Aorta (tissue), 5 donors: ENCODE data around the gene HOXB2. TPM values are rescaled to one million over a fixed set of nuclear protein-coding genes. Genes with fewer than 3 reads are reported as not detected.

Experiments used
- ATAC-seq: fragments of 200-7000 bp; cut with Tn5 transposase; one replicate; pipeline ENCODE4 v1.9.1; 2022; ENCODE audit warnings: moderate library complexity; ENCODE audit not compliant: low FRiP score
- DNase-seq, 2 donors: peaks; one replicate each; pipeline ENCODE4 v3.0.0-alpha.2; 2020
- H3K27ac ChIP-seq, 2 donors: one replicate each; pipeline ENCODE4 v1.5.1; 2013; ENCODE audit warnings: low read length in 2 of 2, mild to moderate bottlenecking in 2 of 2, moderate library complexity in 2 of 2, control low read depth in 1 of 2, inconsistent platforms in 1 of 2, low read depth in 1 of 2
- H3K27me3 ChIP-seq, 2 donors: one replicate each; pipeline ENCODE4 v1.6.1; 2013; ENCODE audit warnings: control low read depth in 1 of 2, low read length in 1 of 2, mild to moderate bottlenecking in 1 of 2, moderate library complexity in 1 of 2; ENCODE audit not compliant: insufficient read depth in 2 of 2, control insufficient read depth in 1 of 2
- H3K36me3 ChIP-seq, 2 donors: one replicate each; pipeline ENCODE4 v1.6.1; 2013; ENCODE audit warnings: control low read depth in 1 of 2, low read length in 1 of 2, mild to moderate bottlenecking in 1 of 2; ENCODE audit not compliant: insufficient read depth in 2 of 2, control insufficient read depth in 1 of 2
- H3K4me1 ChIP-seq, 2 donors: one replicate each; pipeline ENCODE4 v1.6.1; 2013; ENCODE audit warnings: low read length in 2 of 2, control low read depth in 1 of 2, mild to moderate bottlenecking in 1 of 2, moderate library complexity in 1 of 2; ENCODE audit not compliant: insufficient read depth in 2 of 2, control insufficient read depth in 1 of 2
- H3K4me3 ChIP-seq, 2 donors: one replicate each; pipeline ENCODE4 v1.5.1; 2013; ENCODE audit warnings: low read length in 2 of 2, control low read depth in 1 of 2, mild to moderate bottlenecking in 1 of 2
- H3K9me3 ChIP-seq: one replicate; pipeline ENCODE4 v1.6.1; 2013; ENCODE audit warnings: mild to moderate bottlenecking, low read length; ENCODE audit not compliant: control insufficient read depth
- WGBS, 2 donors: extraction: QIAGEN DNeasy Blood & Tissue Kit; methylation state at CpG; one replicate each; pipeline ENCODE4 v1.1.7; 2013; 5-methylcytosine and 5-hydroxymethylcytosine counted together
- intact Hi-C, 2 donors: fragments of 100-400 bp; cut with DNase I; formaldehyde crosslinking; loops; one replicate each; pipeline versions ENCODE4 v1.14.2 to v1.15.0; 2022
- polyA plus RNA-seq, 2 donors: library from polyadenylated mRNA; stranded (reverse); fragments of 200-250 nt; gene quantifications; one replicate each; pipeline ENCODE4 v1.2.3, GENCODE V29; 2013
- total RNA-seq, 2 donors: library from RNA; stranded (reverse); fragmentation: NEBNext Ultra II Directional; extraction: Animal tissue kit (Norgen Biotek cat#: 25700); gene quantifications; one replicate each; pipeline ENCODE4 v1.2.1, GENCODE V29; 2021
- donor health status: healthy with polysubstance abuse.
- donor health status: Bipolar disorder and iron deficiency.
- donor health status: DM: no; HTN: no; CAD: no.
- donor health status: DM: no; HTN: no; CAD: no.
- donor health status: DM: yes; HTN: yes; CAD: no.

Gene HOXB2
- total and polyA plus RNA-seq, 4 donors, result 7.6 to 61.0 (median 31.2) TPM

DNA sequence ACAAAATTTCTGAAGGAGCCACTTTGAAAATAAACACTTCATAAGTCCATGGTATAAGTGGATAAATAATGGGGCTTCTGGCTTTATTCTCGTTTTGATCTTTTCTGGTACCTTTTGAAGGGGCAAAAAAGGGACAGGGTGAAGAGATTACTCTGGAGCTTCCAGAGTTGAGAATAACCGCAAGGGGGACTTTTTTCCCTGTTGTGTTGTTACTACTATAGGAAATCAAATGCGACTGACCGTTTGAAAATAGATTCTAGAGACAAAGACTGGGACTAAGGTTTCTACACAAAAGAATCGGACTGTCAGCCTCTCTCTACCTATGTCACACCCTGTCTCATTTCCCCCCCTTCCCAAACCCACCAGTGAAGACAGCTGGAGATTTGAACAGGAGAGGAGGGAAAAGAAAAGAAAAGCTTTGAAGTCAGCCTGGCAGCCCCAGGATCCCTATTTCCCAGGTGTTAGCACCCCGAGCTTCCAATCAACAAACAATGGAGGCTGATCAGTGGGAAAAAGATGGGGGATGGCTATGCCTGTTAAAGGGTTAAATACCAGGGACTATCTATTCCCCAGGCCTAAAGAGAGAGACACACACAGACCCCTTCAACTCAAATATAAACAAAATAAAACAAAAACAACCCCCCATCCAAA is 24.9 kb upstream of the HOXB2 start:
- Histone ChIP-seq H3K4me3 (peak overlapping the region in 1 of 2 donors; percentile 6), H3K27ac (peak overlapping the region; percentile 34 to 81)

DNA sequence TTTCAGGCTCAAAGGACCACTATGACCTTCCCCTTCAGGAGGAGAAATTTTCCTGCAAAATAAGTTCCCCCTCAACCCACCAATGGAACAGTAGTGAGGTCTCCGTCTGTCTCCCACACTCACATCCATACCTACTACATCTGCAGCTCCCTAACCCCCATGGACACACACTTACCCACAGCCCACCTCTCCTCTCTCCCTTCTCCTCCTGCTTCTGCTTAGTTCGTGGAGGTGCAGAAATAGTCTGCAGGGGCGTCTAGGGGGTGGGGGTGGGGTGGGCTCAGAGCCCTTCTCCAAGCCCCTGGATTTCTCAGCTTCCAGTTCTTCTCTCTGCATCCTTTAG is 24.3 kb upstream of the HOXB2 start:
- H3K4me1 ChIP-seq, result peaks cover 0 to 7% of the 10 kb centered on the region in 2 donors
- H3K27ac ChIP-seq, result no peak overlapping the region

More for the DNA sequence above, 24.9 kb upstream of the HOXB2 start:
- DNase-seq (no peak), ATAC-seq (no peak)
- Histone ChIP-seq H3K9me3 (no peaks in the 10 kb centered on the region), H3K4me1 (peaks cover 0 to 13% of the 10 kb centered on the region in 2 donors), H3K36me3 (no peaks in the 10 kb centered on the region), H3K27me3 (no peaks in the 10 kb centered on the region)
- 66 to 69% methylated on average over 6 of the region's 6 CpGs for WGBS, 2 donors
- intact Hi-C loops, result no loop called here

DNA sequence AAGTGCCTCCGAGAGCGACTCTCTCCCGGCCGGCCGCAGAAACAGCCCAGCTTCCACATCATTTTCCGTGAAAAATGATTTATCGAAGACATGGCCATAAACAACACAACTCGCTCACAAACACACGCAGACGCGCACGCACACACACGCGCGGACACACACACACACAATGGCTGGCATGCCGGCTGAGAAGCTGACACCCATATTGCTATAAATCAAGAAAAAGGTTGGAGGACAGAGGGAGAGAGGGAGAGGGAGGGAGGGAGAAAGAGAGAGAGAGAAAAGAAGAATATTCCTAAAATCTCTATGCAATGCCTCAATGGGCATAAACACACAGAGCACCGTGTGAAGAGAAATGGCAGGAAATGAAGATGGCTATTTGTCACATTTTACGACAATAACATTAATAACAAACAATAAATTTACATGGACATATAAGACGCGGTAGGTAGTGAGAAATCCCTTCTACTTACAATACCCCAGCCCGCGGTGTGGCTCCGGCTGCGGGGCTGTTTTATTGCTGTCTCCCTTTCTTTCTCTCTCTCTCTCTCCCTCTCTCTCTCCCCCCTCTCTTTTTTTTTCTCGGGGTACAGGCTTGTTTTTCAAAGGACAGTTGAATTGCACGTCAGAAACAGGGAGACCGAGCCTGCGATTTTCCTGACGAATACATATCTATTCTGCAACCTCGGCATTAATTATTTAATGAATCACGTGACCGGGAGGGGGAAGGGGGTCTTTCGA is 23.8 kb upstream of the HOXB2 start:
- WGBS, 2 donors, result 27 to 53% methylated on average over 33 of the region's 33 CpGs
- Histone ChIP-seq H3K36me3 (no peaks in the 10 kb centered on the region), H3K4me1 (peaks cover 0 to 7% of the 10 kb centered on the region in 2 donors), H3K27me3 (no peaks in the 10 kb centered on the region), H3K27ac (no peak overlapping the region), H3K9me3 (no peaks in the 10 kb centered on the region), H3K4me3 (peak overlapping the region in 1 of 2 donors; percentile 24)
- no peak for DNase-seq
- intact Hi-C loops, result no loop called here
- no peak for ATAC-seq

More for the DNA sequence above, 24.3 kb upstream of the HOXB2 start:
- DNase-seq, result peak in 1 of 2 donors; percentile 33
- intact Hi-C loops, result no loop called here
- no peak for ATAC-seq
- Histone ChIP-seq H3K9me3 (no peaks in the 10 kb centered on the region), H3K4me3 (peak overlapping the region in 1 of 2 donors; percentile 24), H3K27me3 (no peaks in the 10 kb centered on the region), H3K36me3 (no peaks in the 10 kb centered on the region)
- 49 to 58% methylated on average over 3 of the region's 3 CpGs for WGBS, 2 donors

DNA sequence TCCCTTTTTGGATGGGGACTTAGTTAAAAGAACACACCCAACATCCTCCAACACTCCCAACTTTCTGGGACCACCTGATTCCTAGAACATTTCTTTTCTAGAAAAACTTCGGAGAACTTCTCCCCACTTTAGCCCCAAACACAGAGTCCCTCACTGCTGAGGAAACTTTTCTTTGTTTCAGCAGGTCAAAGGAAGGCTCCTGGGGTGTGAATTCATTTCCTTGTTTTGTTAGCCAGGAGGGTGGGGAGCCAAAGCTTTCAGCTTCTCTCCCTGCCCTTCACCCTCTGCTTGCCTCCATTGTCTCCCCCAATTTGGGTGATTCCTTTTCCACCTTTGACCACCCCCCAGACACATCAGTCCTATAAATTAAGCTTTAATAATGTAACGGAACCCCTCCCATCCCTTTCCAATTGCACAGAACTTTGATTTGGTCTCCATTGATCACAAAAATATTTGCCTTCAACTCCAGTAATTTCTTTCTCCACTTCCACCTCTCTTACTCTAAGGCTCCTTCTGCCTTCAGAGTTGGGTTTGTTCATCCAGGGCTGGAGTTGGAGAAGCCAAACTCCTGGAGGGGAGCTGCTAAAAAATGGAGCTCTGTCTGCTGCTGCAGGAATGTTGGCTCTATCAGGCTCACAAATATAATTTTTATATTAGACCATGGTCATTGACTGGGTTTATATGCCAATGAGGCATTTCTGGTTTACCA is 22.9 kb upstream of the HOXB2 start:
- H3K27ac ChIP-seq, result no peak overlapping the region
- no peak for ATAC-seq
- peaks cover 0 to 7% of the 10 kb centered on the region in 2 donors for H3K4me1 ChIP-seq
- H3K36me3 ChIP-seq, result no peaks in the 10 kb centered on the region
- H3K4me3 ChIP-seq, result no peak overlapping the region
- no peaks in the 10 kb centered on the region for H3K27me3 ChIP-seq
- no peak for DNase-seq
- intact Hi-C loops, result no loop called here
- no peaks in the 10 kb centered on the region for H3K9me3 ChIP-seq
- 89 to 91% methylated on average over 2 of the region's 2 CpGs for WGBS, 2 donors

DNA sequence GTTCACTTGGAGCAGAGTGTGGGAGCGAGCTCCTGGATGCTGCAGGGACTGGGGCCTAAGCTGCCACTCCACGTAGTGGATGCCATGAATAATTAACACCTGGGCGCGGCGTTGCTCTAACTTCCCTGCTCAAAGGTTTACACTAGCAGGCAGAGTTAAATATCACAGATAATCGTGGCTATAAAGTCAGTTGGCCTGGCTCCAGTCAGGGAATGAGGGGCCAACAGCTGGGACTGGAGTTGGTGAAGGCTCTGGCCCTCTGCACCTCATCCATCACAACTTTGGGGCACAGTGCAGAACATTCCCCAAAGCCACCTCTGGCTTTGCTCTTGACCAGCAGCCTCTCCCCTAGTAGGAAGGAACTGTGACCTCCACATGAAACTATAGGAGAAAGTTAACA is 22.3 kb upstream of the HOXB2 start:
- Histone ChIP-seq H3K4me1 (peaks cover 0 to 7% of the 10 kb centered on the region in 2 donors), H3K36me3 (no peaks in the 10 kb centered on the region), H3K27ac (no peak overlapping the region), H3K9me3 (no peaks in the 10 kb centered on the region), H3K27me3 (no peaks in the 10 kb centered on the region), H3K4me3 (no peak overlapping the region)
- ATAC-seq (no peak), DNase-seq (no peak)
- intact Hi-C loops, result no loop called here
- WGBS, 2 donors, result 75 to 82% methylated on average over 6 of the region's 6 CpGs

DNA sequence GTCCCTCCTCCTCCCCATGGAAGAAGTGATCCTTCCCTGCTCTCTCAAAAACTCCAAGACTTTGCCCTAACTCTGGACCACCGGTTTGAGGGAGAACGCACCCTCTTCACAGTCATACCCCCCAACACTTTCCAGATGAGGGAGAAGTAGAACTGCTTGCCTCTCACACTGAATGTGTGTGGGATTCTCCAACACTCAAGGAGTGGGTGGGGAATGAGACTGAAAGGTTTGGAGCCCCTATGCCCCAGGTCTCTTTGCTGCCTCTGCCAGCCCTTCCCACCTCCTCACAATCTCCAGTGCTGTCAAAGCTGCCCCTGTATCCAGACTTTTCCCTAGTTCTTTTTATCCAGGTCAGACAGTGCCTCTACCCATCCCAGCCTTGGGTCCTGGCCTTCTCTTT is 21.8 kb upstream of the HOXB2 start:
- Histone ChIP-seq H3K27ac (no peak overlapping the region), H3K27me3 (no peaks in the 10 kb centered on the region), H3K4me3 (no peak overlapping the region), H3K4me1 (peaks cover 0 to 7% of the 10 kb centered on the region in 2 donors), H3K36me3 (no peaks in the 10 kb centered on the region), H3K9me3 (no peaks in the 10 kb centered on the region)
- ATAC-seq, result no peak
- intact Hi-C loops, result no loop called here
- DNase-seq, result no peak
- WGBS, 2 donors, result 49 to 67% methylated on average over 2 of the region's 2 CpGs

DNA sequence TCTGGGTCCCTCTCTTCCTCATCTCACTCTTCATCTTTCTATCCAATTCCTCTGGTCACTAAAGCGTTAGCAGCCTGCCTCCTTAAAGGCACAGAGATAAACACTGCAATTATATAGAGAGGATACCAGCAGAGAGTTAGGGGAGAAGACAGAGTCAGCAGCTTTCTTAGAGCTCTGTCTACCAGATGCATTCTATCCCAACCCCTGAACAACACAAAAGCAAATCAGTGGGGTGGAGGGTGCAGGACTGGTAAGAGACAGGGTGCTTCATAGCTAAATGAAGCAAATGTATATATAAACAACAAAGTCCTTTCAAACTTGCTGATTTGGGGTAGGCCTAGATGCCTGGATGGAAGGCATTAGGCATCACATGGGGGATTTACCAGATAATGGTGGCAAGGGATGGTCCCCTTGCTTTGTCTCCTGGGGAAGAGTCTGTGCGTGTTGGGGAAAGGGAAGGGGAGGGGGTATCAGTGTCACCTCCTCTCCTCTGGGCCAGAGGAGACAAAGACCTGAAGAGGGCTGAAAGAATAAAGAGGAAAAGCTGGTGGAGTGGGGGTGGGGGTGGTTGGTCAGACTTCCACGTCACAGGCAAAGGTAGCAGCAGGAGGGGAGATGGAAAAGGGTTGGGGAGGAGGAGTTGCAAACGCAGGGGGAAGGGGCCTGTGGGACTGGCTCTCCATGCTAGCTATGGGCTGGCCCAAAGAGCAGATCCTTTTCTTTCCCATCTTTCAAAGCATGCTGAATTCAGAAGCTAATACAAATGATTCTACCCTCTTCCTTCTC is 21.2 kb upstream of the HOXB2 start:
- Histone ChIP-seq H3K4me1 (peaks cover 0 to 7% of the 10 kb centered on the region in 2 donors), H3K27ac (no peak overlapping the region), H3K9me3 (no peaks in the 10 kb centered on the region), H3K4me3 (no peak overlapping the region), H3K36me3 (no peaks in the 10 kb centered on the region), H3K27me3 (no peaks in the 10 kb centered on the region)
- ATAC-seq (no peak), DNase-seq (no peak)
- intact Hi-C loops, result no loop called here
- WGBS, 2 donors, result 89 to 91% methylated on average over 4 of the region's 4 CpGs

DNA sequence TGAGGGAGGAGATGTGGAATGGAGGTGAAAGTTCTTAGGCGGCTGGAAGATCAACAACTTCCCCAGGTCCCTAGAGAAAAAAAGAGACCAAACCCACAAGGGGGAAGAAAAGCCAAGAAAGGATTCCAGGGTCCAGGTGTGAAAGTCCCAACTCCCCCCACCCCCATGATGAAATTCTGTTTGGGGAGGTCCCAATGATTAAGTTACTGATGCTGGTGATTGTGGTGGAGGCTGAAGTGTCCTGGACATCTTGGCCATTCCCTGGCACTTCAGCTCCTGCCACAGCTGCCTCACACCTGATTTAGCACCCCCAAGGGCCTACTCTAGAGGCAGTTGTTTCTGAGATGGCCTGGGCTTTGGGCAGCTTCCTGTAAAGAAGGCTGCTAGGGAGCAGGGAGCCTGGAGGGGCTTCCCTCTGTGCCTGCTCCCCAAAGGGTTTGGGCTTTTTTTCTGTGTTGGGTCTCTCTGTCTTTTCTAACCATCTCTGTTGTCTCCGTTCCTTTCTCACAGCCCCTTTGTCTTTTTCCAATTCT is 20.2 kb upstream of the HOXB2 start:
- ATAC-seq, result no peak
- no peak for DNase-seq
- Histone ChIP-seq H3K27ac (no peak overlapping the region), H3K9me3 (no peaks in the 10 kb centered on the region), H3K36me3 (no peaks in the 10 kb centered on the region), H3K27me3 (no peaks in the 10 kb centered on the region), H3K4me3 (peak overlapping the region in 1 of 2 donors; percentile 60), H3K4me1 (peaks cover 0 to 5% of the 10 kb centered on the region in 2 donors)
- intact Hi-C loops, result no loop called here
- WGBS, 2 donors, result 79 to 84% methylated on average over 2 of the region's 2 CpGs
